T-helper 1 cell (primary cell): ENCODE data around the gene PHF12.
"Not testable (repeated sequence)": the region's sequence is repeated elsewhere in the genome, so short reads cannot be mapped to it uniquely, and the experiment has no call there.

ENCODE experiments used
- DNase-seq, 5 donors: peaks; one replicate each; pipeline ENCODE4 v3.0.0-alpha.2; 2012 to 2020

The PHF12 gene

GRCh38 chr17:28953444-28954118 lies 2.3 kb upstream of the PHF12 start:
- DNase-seq = peak in 3 of 5 donors; percentile 13 to 41 (median 37)

GRCh38 chr17:28951991-28952975 lies 965 bp upstream of the PHF12 start:
- peak; percentile 89 to 99 (median 96) for DNase-seq

DNA sequence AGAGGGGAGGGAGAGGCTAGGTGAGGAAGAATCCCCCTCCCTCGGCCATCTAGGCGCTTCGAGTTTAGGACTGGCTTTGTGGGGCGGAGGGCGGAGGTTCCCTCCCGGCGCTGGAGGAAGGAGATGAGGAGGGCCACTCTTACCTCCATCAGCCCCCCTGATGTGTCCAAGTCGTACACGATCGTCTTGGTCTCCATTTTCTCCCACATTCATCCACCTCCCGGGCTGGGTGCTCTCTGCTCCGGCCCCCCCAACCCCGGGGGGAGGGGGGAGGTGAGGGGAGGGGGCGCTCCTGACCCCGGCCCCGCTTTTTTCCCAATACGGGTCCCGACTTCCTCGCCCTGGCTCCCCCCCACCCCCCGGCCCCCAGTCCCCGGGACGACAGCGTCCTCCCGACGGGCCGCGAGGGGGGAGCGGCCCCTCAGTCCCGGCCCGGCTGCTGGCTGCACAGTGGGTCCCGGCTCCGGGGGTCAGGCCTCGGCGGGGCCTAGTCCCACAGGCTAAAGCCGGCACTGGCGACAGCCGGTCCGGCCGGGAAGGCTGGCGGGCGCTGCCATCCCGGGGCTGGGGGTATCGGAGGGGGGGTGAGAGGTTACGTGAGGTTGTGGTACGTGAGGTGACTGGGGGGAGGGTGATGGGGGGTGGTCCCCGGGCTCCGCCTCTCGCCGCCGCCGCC lies 428 bp downstream of the PHF12 start:
- DNase-seq = peak in 1 of 5 donors; percentile 20

DNA sequence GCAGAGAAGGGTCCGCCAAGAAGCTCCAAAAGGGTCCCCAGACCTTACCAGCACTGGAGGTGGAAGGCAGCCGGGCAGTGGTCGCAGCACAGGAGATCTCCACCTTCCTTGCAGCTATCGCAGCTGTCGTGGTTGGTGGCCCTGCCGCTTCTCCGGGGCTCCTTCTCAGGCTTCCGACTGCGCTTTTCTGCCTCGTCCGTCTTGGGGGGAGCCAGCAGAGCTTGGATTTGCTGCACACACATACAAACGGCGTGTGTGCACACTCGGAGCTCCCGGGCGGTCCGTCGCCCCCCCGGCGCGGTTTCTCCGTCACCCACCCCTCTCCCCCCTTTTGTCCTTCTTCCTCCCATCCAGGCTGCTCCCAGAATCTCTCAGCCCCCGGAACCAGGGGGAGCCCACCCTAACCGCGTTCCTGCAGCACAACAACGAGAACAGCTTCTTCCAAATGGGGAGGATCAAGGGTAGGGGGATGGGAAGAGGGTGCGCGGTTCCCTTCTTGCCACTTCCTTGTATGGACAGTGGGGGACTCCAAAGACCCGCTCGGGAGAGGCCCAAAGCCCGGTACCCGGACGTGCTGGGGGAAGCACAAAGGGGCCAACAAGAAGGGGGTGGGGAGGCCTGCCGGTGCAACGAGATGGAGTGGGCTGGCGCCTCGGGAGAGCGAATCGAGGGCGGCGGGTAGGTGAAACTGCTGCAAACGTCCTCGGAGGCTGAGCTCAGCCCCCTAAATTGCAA lies 1.1 kb downstream of the PHF12 start:
- DNase-seq = peak; percentile 35 to 55 (median 48)

DNA sequence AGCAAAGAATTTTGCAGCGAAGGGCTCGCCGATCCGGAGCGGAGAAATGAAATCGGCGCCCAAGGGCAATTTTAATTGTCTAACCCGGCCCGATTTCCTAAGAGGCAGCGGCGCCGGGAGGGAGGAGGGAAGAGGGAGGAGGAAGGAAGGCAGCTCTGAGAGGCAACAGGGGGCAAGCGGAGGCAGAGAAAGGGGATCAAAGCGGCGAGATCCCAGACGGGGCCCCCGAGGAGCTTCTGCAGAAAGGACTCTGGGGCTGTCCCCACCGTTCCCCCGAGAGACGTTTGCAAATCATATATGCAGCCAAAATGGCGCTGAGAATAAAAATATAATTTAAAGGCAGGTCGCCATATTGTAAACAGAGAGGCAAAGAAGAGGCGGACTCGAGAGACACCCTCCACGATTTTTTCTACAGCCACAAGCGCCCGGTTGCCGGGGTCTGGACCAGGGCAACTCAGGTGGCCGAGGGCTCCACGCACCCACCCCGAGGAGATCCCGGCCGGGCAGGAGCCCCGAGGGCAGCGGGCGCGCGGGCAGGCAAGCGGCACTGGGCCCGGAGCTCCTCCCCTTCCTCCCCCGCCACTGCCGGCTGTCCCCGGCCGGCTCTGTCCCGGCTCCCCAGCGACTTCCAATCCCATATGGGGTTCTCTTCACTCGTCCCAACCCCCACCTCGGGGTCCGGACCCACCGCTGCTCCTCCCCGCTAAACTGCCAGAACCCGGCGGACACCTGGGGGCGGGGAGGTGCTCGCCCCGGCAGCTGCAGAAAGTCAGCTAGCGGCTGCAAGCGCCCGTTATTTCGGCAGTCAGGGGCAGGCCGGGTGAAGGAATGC lies 1.9 kb downstream of the PHF12 start:
- peak; percentile 22 to 45 (median 33) for DNase-seq

GRCh38 chr17:28948873-28949184 lies 2.5 kb downstream of the PHF12 start:
- DNase-seq = no peak

- DNase-seq = no peak
Measured at GRCh38 chr17:28948342-28948741, 3.0 kb downstream of the PHF12 start.

DNA sequence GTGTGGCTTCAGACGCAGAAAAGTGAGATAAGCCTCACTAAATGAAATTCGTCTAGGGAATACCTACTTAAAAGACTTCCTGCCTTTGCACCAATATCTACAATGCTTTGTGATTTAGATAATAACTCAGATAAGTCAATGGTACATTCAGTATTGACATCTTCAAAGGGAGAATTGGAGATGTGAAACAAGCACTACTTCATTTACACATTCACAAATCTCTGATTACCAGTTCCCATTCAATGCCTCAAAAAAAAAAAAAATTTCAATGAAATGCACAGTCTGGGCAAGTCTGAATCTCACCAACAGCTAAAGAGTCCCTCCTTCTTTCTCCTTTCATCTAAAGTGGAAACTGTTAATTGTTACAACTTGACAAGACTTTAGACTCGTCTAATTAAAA lies 3.7 kb downstream of the PHF12 start:
- DNase-seq = no peak

DNA sequence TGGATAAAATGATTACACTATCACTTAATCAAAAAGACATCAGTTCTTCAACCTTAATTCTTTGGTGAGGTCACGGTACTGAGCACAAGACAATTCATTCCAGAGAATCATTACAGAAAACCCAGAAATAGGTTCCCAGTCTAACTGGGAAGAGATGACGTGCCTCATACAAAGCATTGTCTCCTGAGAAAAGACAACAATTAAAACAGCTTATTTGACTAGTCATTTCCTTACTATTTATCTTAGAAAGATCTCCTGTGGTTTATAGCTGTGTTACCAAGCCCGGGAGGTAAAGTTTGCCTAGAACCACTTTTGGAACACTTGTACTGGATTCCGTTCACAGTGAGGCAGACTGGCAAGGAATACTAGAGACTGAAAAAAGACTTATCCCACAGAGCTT lies 5.1 kb downstream of the PHF12 start:
- DNase-seq = peak in 1 of 5 donors; percentile 35

GRCh38 chr17:28944862-28945741 lies 6.2 kb downstream of the PHF12 start:
- DNase-seq = no peak

- DNase-seq = no peak
Measured at GRCh38 chr17:28944343-28944742, 7.0 kb downstream of the PHF12 start.

GRCh38 chr17:28942925-28943324 lies 8.4 kb downstream of the PHF12 start:
- DNase-seq = no peak

DNA sequence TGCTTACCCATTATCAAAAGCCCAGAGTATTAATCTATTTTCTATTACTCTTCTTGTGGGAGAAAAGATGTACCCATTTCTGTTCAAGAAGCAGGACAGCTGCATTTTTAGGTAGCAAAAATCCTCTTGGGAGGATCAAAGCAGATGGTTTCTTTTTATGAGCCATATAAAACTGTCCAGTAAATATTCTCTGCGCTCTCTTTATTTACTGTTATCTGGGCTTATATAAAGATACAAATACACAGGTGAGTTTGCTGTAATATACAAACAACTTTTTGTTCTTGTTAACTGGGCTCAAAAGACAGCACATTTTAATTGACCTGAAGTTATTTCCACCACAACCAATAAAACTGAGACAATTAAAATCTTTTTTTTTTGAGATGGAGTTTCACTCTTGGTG lies 10.1 kb downstream of the PHF12 start:
- DNase-seq = no peak

DNA sequence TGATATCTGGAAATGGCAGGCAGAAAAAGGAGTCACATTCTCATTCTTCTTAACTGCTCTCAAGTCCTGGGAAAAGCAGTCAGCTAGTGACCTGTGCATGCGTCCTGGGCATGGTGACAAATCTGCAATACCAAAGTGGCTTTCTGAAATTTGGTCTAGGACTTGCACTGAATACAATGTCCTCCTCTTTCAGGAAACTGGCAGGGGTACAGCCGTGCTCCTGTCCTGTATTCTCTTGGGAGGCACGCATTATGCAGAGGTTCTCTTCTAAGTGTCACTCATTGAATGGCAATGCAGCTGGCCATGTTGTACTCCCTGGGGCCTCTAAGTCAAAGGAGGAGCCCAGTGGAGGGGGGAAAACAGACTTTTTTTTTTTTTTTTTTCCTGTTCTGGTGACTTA lies 10.6 kb downstream of the PHF12 start:
- DNase-seq = no peak

GRCh38 chr17:28940142-28940541 lies 11.2 kb downstream of the PHF12 start:
- no peak for DNase-seq

DNA sequence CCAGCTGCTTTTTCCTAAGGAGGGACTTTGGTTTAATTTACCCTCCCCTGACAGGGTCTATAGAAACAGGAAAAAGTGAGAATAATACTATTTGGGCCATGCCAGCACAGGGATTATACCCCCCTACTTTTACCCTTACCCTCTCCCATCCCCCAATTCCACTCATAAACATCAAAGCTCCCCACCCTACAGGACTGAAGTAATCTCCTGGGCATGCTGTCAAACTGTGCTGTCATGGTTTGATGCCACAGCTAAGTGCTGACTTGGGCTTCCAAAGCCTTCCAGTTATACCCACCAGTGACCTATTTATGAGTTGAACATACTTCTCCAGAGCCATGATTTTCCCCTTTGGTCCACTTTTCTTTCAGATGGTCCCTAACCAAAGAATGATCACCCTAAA lies 12.8 kb downstream of the PHF12 start:
- DNase-seq = no peak

GRCh38 chr17:28937044-28937729 lies 14.1 kb downstream of the PHF12 start:
- DNase-seq = no peak

- no peak for DNase-seq
Measured at GRCh38 chr17:28935744-28936460, 15.4 kb downstream of the PHF12 start.

- not testable (repeated sequence) for DNase-seq
Measured at GRCh38 chr17:28934508-28934907, 16.8 kb downstream of the PHF12 start.
